Prostate gland (tissue), 2 donors: ENCODE measurements around the gene PIAS1. TPM values are rescaled to one million over a fixed set of nuclear protein-coding genes. Genes with fewer than 3 reads are reported as not detected.

Experiments
- DNase-seq: peaks from one replicate; pipeline ENCODE4 v3.0.0-alpha.2; 2019; ENCODE audit warnings: low spot score
- H3K27ac ChIP-seq, 2 donors: fragments of 200-600 bp; sonication (generic); 2 replicates each; pipeline ENCODE4 v1.5.1; 2017 to 2019
- H3K27me3 ChIP-seq: fragments of 200-600 bp; sonication (generic); replicated peaks from 2 replicates; pipeline ENCODE4 v1.5.1; 2019; ENCODE audit not compliant: insufficient read depth
- H3K36me3 ChIP-seq, 2 donors: fragments of 200-600 bp; sonication (generic); 1 replicate in 1 of 2; 2 replicates in 1 of 2; pipeline versions ENCODE4 v1.5.1 to v1.8.1; 2017 to 2019
- H3K4me1 ChIP-seq: fragments of 200-600 bp; sonication (generic); replicated peaks from 2 replicates; pipeline ENCODE4 v1.5.1; 2019
- H3K4me3 ChIP-seq, 2 donors: fragments of 200-600 bp; sonication (generic); 2 replicates each; pipeline ENCODE4 v1.5.1; 2017 to 2019
- H3K9me3 ChIP-seq: fragments of 200-600 bp; sonication (generic); 2 replicates; pipeline ENCODE4 v1.5.1; 2017
- CTCF ChIP-seq, 4 experiments: fragments of 200-600 bp in 2 of 4; fragments of 450-650 bp in 2 of 4; sonication (generic) in 2 of 4; IDR thresholded peaks; 1 replicate in 3 of 4; 2 replicates in 1 of 4; pipeline ENCODE4 v1.5.1; 2016 to 2019; ENCODE audit warnings: antibody characterized with exemption in 4 of 4, mild to moderate bottlenecking in 2 of 4, moderate library complexity in 2 of 4
- POLR2A ChIP-seq: fragments of 450-650 bp; IDR thresholded peaks from one replicate; pipeline ENCODE4 v1.6.1; 2016; ENCODE audit warnings: antibody characterized with exemption, mild to moderate bottlenecking
- POLR2AphosphoS5 ChIP-seq: sonication (generic); formaldehyde crosslinking; IDR thresholded peaks from one replicate; pipeline ENCODE4 v1.6.1; 2017; ENCODE audit warnings: antibody characterized with exemption
- WGBS: methylation state at CpG from one replicate; pipeline ENCODE4 v1.1.5; 2018; 5-methylcytosine and 5-hydroxymethylcytosine counted together
- intact Hi-C: fragments of 100-400 bp; cut with DNase I; formaldehyde crosslinking; loops from one replicate; pipeline ENCODE4 v1.14.2; 2022
- total RNA-seq, 2 donors: library from RNA; depleted of rRNA; stranded (reverse); fragments of >200 nt; gene quantifications; one replicate each; pipeline ENCODE4 v1.1.0, GENCODE V29; 2016

PIAS1 gene
- total RNA-seq, 2 donors from 2014 or later: 40.9 to 58.4 TPM

GRCh38 chr15:68022061-68022460 is 32.1 kb upstream of the PIAS1 start:
- DNase-seq: peak; percentile 45
- H3K27ac ChIP-seq: peak overlapping the region; percentile 52 to 55
- H3K4me3 ChIP-seq: no peak overlapping the region
- no peak for TF ChIP-seq CTCF (IDR thresholded peaks at IDR 0.05)
- no peak for TF ChIP-seq POLR2A
- peak; percentile 76 for TF ChIP-seq POLR2AphosphoS5
- intact Hi-C loops: no loop called here
- WGBS: 26% methylated on average over 5 of the region's 5 CpGs
- H3K36me3 ChIP-seq: no peaks in the 10 kb centered on the region
- H3K27me3 ChIP-seq: no peaks in the 10 kb centered on the region
- no peaks in the 10 kb centered on the region for H3K9me3 ChIP-seq
- H3K4me1 ChIP-seq: no peaks in the 10 kb centered on the region

DNA sequence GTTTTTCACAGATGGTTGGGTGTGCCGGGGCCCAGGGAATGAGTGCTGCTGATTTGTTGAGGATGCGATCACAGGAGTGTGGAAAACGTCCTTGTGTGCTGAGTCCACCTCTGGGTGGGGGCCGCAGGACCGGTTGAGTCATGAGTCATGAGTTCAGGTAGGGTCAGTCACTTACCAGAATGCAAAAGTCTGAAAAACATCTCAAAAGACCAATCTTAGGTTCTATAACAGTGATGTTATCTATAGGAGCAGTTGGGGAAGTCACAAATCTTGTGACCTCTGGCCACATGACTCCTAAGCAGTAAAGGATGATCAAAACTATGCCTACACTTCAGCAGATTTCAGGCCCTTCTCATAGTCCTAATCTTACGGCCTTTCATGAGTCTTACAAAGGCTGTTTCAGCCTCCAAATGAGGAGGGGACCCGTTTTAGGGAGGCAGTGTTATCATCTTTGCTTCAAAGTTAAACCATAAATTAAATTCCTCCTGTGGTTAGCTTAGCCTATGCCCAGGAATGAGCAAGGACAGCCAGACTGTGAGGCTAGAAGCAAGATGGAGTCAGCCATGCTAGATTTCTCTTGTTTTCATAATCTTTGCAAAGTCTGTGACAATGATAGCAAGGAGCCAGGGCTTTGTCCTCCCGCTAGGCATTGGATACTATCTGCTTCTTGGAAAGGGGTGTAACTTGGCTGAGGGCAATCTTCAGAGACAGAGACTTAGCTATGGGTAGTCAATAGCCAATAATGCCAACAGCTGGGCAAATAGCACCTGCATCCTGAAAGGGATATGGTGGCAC is 30.6 kb upstream of the PIAS1 start:
- Histone ChIP-seq H3K4me3 (no peak overlapping the region), H3K36me3 (no peaks in the 10 kb centered on the region), H3K27ac (peak overlapping the region in 1 of 2 donors; percentile 55), H3K4me1 (no peaks in the 10 kb centered on the region), H3K9me3 (no peaks in the 10 kb centered on the region), H3K27me3 (no peaks in the 10 kb centered on the region)
- TF ChIP-seq POLR2AphosphoS5: no peak
- no peak for TF ChIP-seq POLR2A
- intact Hi-C loops: no loop called here
- 93% methylated on average over 8 of the region's 8 CpGs for WGBS
- no peak for DNase-seq

DNA sequence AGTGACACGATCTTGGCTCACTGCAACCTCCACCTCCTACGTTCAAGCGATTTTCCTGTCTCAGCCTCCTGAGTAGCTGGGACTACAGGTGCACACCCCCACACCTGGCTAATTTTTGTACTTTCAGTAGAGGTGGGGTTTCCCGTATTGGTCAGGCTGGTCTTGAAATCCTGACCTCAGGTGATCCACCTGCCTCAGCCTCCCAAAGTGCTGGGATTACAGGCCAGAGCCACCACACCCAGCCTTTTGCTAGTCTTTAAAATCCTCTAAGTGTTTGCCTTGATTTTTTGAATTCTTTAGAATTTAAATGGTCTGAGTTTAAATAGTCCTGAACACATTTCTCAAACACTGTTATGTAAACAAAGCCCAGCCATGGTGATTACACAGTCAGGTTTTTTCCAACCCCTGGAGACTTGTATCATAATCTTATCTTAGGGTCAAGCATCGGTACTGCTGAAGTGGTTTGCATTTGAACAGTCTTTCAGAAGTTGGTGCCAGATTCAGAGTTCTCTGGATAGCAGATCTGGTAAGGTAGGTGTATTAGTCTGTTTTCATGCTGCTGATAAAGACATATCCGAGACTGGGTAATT is 28.2 kb upstream of the PIAS1 start:
- Histone ChIP-seq H3K9me3 (no peaks in the 10 kb centered on the region), H3K27me3 (no peaks in the 10 kb centered on the region), H3K27ac (no peak overlapping the region), H3K36me3 (no peaks in the 10 kb centered on the region), H3K4me1 (no peaks in the 10 kb centered on the region), H3K4me3 (no peak overlapping the region)
- intact Hi-C loops: no loop called here
- TF ChIP-seq POLR2AphosphoS5: no peak
- no peak for TF ChIP-seq CTCF (IDR thresholded peaks at IDR 0.05)
- 70% methylated on average over 6 of the region's 6 CpGs for WGBS
- DNase-seq: no peak

GRCh38 chr15:68027388-68027787 is 26.7 kb upstream of the PIAS1 start:
- Histone ChIP-seq H3K36me3 (no peaks in the 10 kb centered on the region), H3K4me3 (no peak overlapping the region), H3K9me3 (no peaks in the 10 kb centered on the region), H3K4me1 (no peaks in the 10 kb centered on the region), H3K27ac (no peak overlapping the region), H3K27me3 (no peaks in the 10 kb centered on the region)
- 87% methylated on average over 9 of the region's 9 CpGs for WGBS
- TF ChIP-seq POLR2AphosphoS5 (no peak), POLR2A (no peak), CTCF (IDR thresholded peaks at IDR 0.05) (no peak)
- intact Hi-C loops: no loop called here
- no peak for DNase-seq

- intact Hi-C loops: no loop called here
- no peak overlapping the region for H3K4me3 ChIP-seq
- H3K36me3 ChIP-seq: no peaks in the 10 kb centered on the region
- no peaks in the 10 kb centered on the region for H3K27me3 ChIP-seq
- H3K9me3 ChIP-seq: no peaks in the 10 kb centered on the region
- H3K4me1 ChIP-seq: no peaks in the 10 kb centered on the region
- peak; percentile 50 for DNase-seq
- H3K27ac ChIP-seq: peak overlapping the region in 1 of 2 donors; percentile 59
- TF ChIP-seq CTCF (IDR thresholded peaks at IDR 0.05): no peak
- peak; percentile 77 for TF ChIP-seq POLR2AphosphoS5
- WGBS: 72% methylated on average over 7 of the region's 7 CpGs
These were observed 25.8 kb upstream of the PIAS1 start for GRCh38 chr15:68028137-68028887.
